Lower lobe of right lung (tissue), 2 donors: ENCODE measurements around the gene ARHGEF28. TPM values are rescaled to one million over a fixed set of nuclear protein-coding genes. Genes with fewer than 3 reads are reported as not detected.
A peak's percentile ranks its signal among the peaks of the same experiment; 100 is the strongest.

Source experiments
- ATAC-seq, 2 donors: fragments of 200-7000 bp; cut with Tn5 transposase; one replicate each; pipeline ENCODE4 v1.9.1; 2020 to 2022; ENCODE audit warnings: mild to moderate bottlenecking in 2 of 2, moderate library complexity in 2 of 2
- DNase-seq: peaks from one replicate; pipeline ENCODE4 v3.0.0-alpha.2; 2020
- H3K27ac ChIP-seq: fragments of 200-600 bp; one replicate; pipeline ENCODE4 v1.8.0; 2022
- H3K27me3 ChIP-seq: fragments of 200-600 bp; one replicate; pipeline ENCODE4 v1.8.0; 2022; ENCODE audit warnings: low read depth
- H3K36me3 ChIP-seq: fragments of 200-600 bp; one replicate; pipeline ENCODE4 v1.8.0; 2022; ENCODE audit warnings: mild to moderate bottlenecking
- H3K4me1 ChIP-seq: fragments of 200-600 bp; one replicate; pipeline ENCODE4 v1.8.0; 2022
- H3K4me3 ChIP-seq: fragments of 200-600 bp; one replicate; pipeline ENCODE4 v1.8.0; 2022; ENCODE audit warnings: mild to moderate bottlenecking
- H3K9me3 ChIP-seq: fragments of 200-600 bp; one replicate; pipeline ENCODE4 v1.8.0; 2022
- intact Hi-C: fragments of 100-400 bp; cut with DNase I; formaldehyde crosslinking; loops from one replicate; pipeline ENCODE4 v1.11.0; 2022
- total RNA-seq: library from RNA; stranded (reverse); fragmentation: NEBNext Ultra II Directional; extraction: Animal tissue kit (Norgen Biotek cat#: 25700); gene quantifications from one replicate; pipeline ENCODE4 v1.2.1, GENCODE V29; 2021
- TF ChIP-seq, protein P1 (sequence below): fragments of 200-600 bp; IDR thresholded peaks from one replicate; pipeline ENCODE4 v1.8.0; 2022; ENCODE audit warnings: antibody characterized with exemption, mild to moderate bottlenecking
- donor health status: DM: no; HTN: yes; CAD: no; lungs with severe emphysema.

Gene ARHGEF28
- total RNA-seq, 1 donor from 2014 or later: 30.4 TPM

DNA sequence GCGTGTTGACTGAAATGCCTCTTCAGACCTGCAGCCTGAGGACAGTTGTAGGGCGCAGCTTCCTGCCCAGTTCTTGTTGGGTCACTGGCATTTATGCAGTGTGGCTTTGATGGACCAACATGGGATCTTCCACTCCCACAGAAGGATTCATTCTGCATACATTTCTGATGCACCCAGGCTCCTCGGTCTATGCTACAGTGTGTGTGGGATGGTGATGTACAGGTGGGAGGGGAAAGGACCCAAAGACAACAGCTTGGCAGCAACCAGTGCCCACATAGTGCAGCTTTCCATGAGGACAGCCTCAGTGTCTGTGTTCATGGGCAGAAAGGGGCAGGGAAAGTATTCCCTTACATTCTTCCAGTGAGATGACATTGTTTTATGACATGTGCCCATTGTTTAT is 237.9 kb downstream of the ARHGEF28 start:
- Histone ChIP-seq H3K27ac (no peak overlapping the region), H3K9me3 (no peaks in the 10 kb centered on the region), H3K36me3 (no peaks in the 10 kb centered on the region), H3K4me1 (peaks cover 17% of the 10 kb centered on the region), H3K4me3 (no peak overlapping the region), H3K27me3 (no peaks in the 10 kb centered on the region)
- intact Hi-C loops: no loop called here
- TF ChIP-seq, protein P1, sequence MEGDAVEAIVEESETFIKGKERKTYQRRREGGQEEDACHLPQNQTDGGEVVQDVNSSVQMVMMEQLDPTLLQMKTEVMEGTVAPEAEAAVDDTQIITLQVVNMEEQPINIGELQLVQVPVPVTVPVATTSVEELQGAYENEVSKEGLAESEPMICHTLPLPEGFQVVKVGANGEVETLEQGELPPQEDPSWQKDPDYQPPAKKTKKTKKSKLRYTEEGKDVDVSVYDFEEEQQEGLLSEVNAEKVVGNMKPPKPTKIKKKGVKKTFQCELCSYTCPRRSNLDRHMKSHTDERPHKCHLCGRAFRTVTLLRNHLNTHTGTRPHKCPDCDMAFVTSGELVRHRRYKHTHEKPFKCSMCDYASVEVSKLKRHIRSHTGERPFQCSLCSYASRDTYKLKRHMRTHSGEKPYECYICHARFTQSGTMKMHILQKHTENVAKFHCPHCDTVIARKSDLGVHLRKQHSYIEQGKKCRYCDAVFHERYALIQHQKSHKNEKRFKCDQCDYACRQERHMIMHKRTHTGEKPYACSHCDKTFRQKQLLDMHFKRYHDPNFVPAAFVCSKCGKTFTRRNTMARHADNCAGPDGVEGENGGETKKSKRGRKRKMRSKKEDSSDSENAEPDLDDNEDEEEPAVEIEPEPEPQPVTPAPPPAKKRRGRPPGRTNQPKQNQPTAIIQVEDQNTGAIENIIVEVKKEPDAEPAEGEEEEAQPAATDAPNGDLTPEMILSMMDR: no peak
- no peak for DNase-seq
- no peak for ATAC-seq

DNA sequence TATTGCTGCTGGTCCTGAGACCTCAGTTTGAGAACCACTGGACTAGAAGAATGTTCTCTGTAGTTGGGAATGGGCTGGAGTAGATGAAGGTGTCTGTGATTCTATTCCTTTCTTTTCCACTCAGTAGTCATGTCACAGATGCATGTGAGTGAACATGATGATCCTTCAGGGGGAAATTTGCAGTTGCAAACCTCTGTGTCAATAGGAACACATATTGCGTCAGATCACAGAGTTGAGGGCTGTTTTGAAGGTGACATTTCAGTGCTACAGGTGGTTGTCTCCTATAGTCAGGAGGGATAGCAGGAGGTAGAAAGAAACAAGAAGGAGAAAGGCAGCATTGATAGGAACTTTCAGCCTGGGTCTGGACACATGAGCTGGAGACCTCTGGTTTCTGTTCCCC is 239.3 kb downstream of the ARHGEF28 start:
- Histone ChIP-seq H3K27ac (no peak overlapping the region), H3K36me3 (no peaks in the 10 kb centered on the region), H3K9me3 (no peaks in the 10 kb centered on the region), H3K27me3 (no peaks in the 10 kb centered on the region), H3K4me3 (no peak overlapping the region), H3K4me1 (peaks cover 17% of the 10 kb centered on the region)
- TF ChIP-seq, protein P1: no peak
- no peak for DNase-seq
- intact Hi-C loops: no loop called here
- no peak for ATAC-seq

DNA sequence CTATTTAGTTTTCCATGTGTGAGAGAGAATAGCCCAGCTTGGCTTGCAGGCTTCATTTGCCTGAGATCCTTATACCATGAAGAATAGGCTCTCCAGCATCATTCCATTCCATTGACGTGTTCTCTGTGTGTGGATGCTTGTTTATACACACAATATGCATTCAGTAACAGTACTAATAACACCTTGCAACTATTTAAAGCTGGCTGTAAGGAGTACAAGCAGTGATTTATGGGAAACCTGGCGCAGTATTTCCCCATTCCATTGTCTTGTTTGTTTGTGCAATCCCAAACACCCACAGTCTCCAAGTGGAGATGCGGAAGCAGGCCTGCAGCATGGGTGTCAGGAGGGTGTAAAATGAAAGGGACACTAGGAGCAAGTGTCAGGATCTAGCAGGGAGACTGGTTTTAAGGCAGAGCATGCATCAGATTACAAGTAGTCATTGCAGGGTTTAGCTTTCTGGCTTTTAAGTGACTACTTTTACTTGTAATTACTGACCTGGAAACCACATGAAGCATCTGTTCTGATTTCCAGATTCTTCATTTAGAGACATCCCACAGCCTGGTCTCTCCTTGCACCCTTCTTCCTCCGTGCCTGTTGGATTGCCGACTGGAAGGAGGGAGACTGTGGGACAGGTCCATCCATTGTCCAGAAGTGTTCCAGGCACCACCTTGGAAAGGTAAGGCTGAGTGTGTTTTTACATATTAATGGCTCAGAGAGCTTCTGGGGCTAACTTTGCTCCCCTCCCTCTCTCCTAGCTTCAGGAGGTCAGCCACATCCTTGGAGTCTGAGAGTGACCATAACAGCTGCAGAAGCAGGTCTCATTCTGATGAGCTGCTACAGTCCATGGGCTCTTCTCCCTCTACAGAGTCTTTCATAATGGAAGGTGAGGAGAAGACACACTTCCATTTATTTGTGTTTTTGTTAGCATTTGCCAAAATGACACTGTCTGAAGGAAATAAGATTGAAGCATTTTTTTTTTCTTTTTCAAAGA is 241.6 kb downstream of the ARHGEF28 start:
- DNase-seq (peak; percentile 48), ATAC-seq (peak; percentile 81 to 85)
- H3K4me3 ChIP-seq: peak overlapping the region; percentile 20
- H3K36me3 ChIP-seq: no peaks in the 10 kb centered on the region
- no peaks in the 10 kb centered on the region for H3K9me3 ChIP-seq
- TF ChIP-seq, protein P1: no peak
- H3K27me3 ChIP-seq: no peaks in the 10 kb centered on the region
- H3K4me1 ChIP-seq: peaks cover 8% of the 10 kb centered on the region
- intact Hi-C loops: no loop called here
- no peak overlapping the region for H3K27ac ChIP-seq

DNA sequence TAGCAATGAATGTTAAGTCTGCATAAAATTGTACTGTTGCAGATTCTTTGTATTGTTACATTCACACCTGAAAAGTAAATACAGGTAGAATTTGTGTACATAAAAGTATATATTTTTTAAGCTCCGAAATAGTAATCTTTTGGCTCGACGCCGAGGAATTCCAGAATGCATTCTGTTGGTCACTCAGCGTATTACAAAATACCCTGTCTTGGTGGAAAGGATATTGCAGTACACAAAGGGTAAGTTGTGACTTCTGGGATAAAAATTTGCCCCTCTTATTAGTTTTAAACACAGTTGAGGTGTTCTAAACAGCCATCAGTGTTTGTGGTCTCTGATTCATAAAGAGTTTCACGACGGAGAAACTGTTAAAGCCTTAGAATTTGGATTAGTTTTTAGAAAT is 257.6 kb downstream of the ARHGEF28 start:
- TF ChIP-seq, protein P1: no peak
- Histone ChIP-seq H3K9me3 (no peaks in the 10 kb centered on the region), H3K27me3 (no peaks in the 10 kb centered on the region), H3K4me1 (no peaks in the 10 kb centered on the region), H3K4me3 (no peak overlapping the region), H3K36me3 (peaks cover 19% of the 10 kb centered on the region), H3K27ac (no peak overlapping the region)
- intact Hi-C loops: no loop called here
- ATAC-seq (no peak), DNase-seq (no peak)

DNA sequence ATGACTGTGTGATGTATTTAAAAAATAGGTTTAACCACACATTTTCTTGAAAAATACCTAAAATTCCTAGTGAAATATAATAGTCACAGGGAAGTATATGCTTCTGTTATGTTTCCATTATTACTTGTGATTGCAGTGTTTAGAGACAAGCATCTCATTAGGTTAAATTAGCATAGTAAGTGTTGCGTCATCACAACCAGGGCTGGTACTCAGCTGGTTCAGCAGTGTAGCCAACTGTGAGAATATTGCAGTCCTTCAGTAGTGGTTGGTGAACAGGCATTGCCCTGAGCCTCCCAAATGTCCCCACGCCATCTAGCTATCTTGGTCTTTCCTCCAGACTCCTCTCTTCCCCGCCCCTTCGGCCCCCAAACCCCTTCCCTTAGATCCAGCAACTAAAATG is 261.7 kb downstream of the ARHGEF28 start:
- no peaks in the 10 kb centered on the region for H3K4me1 ChIP-seq
- no peaks in the 10 kb centered on the region for H3K27me3 ChIP-seq
- H3K9me3 ChIP-seq: no peaks in the 10 kb centered on the region
- ATAC-seq: no peak
- no peak overlapping the region for H3K27ac ChIP-seq
- no peak overlapping the region for H3K4me3 ChIP-seq
- intact Hi-C loops: no loop called here
- DNase-seq: no peak
- H3K36me3 ChIP-seq: peaks cover 25% of the 10 kb centered on the region
- TF ChIP-seq, protein P1: no peak
